Skin epidermis (tissue), 12 donors: ENCODE measurements around the gene TMEM30B.

ENCODE experiments used
- H3K27ac ChIP-seq, 21 experiments: fragments of 200-600 bp; sonication (generic) in 11 of 21; one replicate each; pipeline ENCODE4 v1.5.0; 2020; ENCODE audit warnings: mild to moderate bottlenecking in 3 of 21, inconsistent platforms in 2 of 21, moderate library complexity in 2 of 21
- H3K4me3 ChIP-seq, 7 experiments: fragments of 200-600 bp; sonication (generic) in 2 of 7; one replicate each; pipeline ENCODE4 v1.5.0; 2020; ENCODE audit warnings: inconsistent platforms in 2 of 7, mild to moderate bottlenecking in 2 of 7, moderate library complexity in 1 of 7

Gene TMEM30B

GRCh38 chr14:61269321-61270083 is 11.6 kb downstream of the TMEM30B start:
- Histone ChIP-seq H3K4me3 (peak overlapping the region in 3 of 7 experiments; percentile 2 to 39 (median 5)), H3K27ac (no peak overlapping the region)

- H3K4me3 ChIP-seq, result no peak overlapping the region
- H3K27ac ChIP-seq, result no peak overlapping the region
Observed at GRCh38 chr14:61268812-61269211, 12.3 kb downstream of the TMEM30B start.

GRCh38 chr14:61266891-61267740 is 14.0 kb downstream of the TMEM30B start:
- Histone ChIP-seq H3K27ac (peak overlapping the region in 1 of 21 experiments; percentile 26), H3K4me3 (no peak overlapping the region)

- H3K27ac ChIP-seq, result peak overlapping the region in 1 of 21 experiments; percentile 26
- H3K4me3 ChIP-seq, result no peak overlapping the region
Observed at GRCh38 chr14:61266436-61266835, 14.7 kb downstream of the TMEM30B start.

- no peak overlapping the region for H3K27ac ChIP-seq
- H3K4me3 ChIP-seq, result no peak overlapping the region
Observed at GRCh38 chr14:61264651-61265050, 16.5 kb downstream of the TMEM30B start.

GRCh38 chr14:61264010-61264571 is 17.0 kb downstream of the TMEM30B start:
- H3K4me3 ChIP-seq, result no peak overlapping the region
- no peak overlapping the region for H3K27ac ChIP-seq

- H3K27ac ChIP-seq, result peak overlapping the region in 2 of 21 experiments; percentile 27 to 56
- no peak overlapping the region for H3K4me3 ChIP-seq
Observed at GRCh38 chr14:61262082-61262481, 19.1 kb downstream of the TMEM30B start.

GRCh38 chr14:61260939-61261776 is 20.0 kb downstream of the TMEM30B start:
- no peak overlapping the region for H3K4me3 ChIP-seq
- peak overlapping the region in 4 of 21 experiments; percentile 3 to 63 (median 31) for H3K27ac ChIP-seq

- Histone ChIP-seq H3K27ac (peak overlapping the region in 1 of 21 experiments; percentile 25), H3K4me3 (no peak overlapping the region)
Observed at GRCh38 chr14:61258985-61259384, 22.2 kb downstream of the TMEM30B start.

GRCh38 chr14:61257469-61258057 is 23.6 kb downstream of the TMEM30B start:
- no peak overlapping the region for H3K27ac ChIP-seq
- H3K4me3 ChIP-seq, result no peak overlapping the region

- Histone ChIP-seq H3K27ac (no peak overlapping the region), H3K4me3 (no peak overlapping the region)
Observed at GRCh38 chr14:61256826-61257468, 24.2 kb downstream of the TMEM30B start.

- no peak overlapping the region for H3K27ac ChIP-seq
- no peak overlapping the region for H3K4me3 ChIP-seq
Observed at GRCh38 chr14:61255968-61256367, 25.2 kb downstream of the TMEM30B start.

GRCh38 chr14:61254808-61255526 is 26.2 kb downstream of the TMEM30B start:
- Histone ChIP-seq H3K27ac (no peak overlapping the region), H3K4me3 (no peak overlapping the region)

GRCh38 chr14:61253064-61253738 is 27.9 kb downstream of the TMEM30B start:
- H3K4me3 ChIP-seq, result no peak overlapping the region
- no peak overlapping the region for H3K27ac ChIP-seq

- Histone ChIP-seq H3K4me3 (no peak overlapping the region), H3K27ac (peak overlapping the region in 2 of 21 experiments; percentile 1 to 71)
Observed at GRCh38 chr14:61252369-61253063, 28.6 kb downstream of the TMEM30B start.

GRCh38 chr14:61250063-61250462 is 31.1 kb downstream of the TMEM30B start:
- Histone ChIP-seq H3K4me3 (no peak overlapping the region), H3K27ac (no peak overlapping the region)

- H3K4me3 ChIP-seq, result no peak overlapping the region
- peak overlapping the region in 1 of 21 experiments; percentile 14 for H3K27ac ChIP-seq
Observed at GRCh38 chr14:61247935-61248334, 33.2 kb downstream of the TMEM30B start.
